GM18520 (cell line): ENCODE measurements around the gene SPDYE2.
"Not testable (repeated sequence)": the region's sequence is repeated elsewhere in the genome, so short reads cannot be mapped to it uniquely, and the experiment has no call there.

Experiments
- ATAC-seq: cut with Tn5 transposase; IDR thresholded peaks from one replicate; pipeline ENCODE4 v1.9.1; 2021; ENCODE audit not compliant: unreplicated experiment

The SPDYE2 gene

GRCh38 chr7:102599699-102600098, 48.7 kb downstream of the SPDYE2 start:
- not testable (repeated sequence) for ATAC-seq

- not testable (repeated sequence) for ATAC-seq
Measured at GRCh38 chr7:102602317-102602716, 51.3 kb downstream of the SPDYE2 start.

- not testable (repeated sequence) for ATAC-seq
Measured at GRCh38 chr7:102604431-102605145, 53.6 kb downstream of the SPDYE2 start.

- not testable (repeated sequence) for ATAC-seq
Measured at GRCh38 chr7:102606848-102607247, 55.8 kb downstream of the SPDYE2 start.

- not testable (repeated sequence) for ATAC-seq
Measured at GRCh38 chr7:102609734-102610133, 58.7 kb downstream of the SPDYE2 start.

GRCh38 chr7:102610441-102610840, 59.4 kb downstream of the SPDYE2 start:
- ATAC-seq = not testable (repeated sequence)

- ATAC-seq = not testable (repeated sequence)
Measured at GRCh38 chr7:102611013-102611674, 60.1 kb downstream of the SPDYE2 start.

- ATAC-seq = not testable (repeated sequence)
Measured at GRCh38 chr7:102611675-102612325, 60.8 kb downstream of the SPDYE2 start.
